ENCODE data around the gene SH2D4B.

The SH2D4B gene

DNA sequence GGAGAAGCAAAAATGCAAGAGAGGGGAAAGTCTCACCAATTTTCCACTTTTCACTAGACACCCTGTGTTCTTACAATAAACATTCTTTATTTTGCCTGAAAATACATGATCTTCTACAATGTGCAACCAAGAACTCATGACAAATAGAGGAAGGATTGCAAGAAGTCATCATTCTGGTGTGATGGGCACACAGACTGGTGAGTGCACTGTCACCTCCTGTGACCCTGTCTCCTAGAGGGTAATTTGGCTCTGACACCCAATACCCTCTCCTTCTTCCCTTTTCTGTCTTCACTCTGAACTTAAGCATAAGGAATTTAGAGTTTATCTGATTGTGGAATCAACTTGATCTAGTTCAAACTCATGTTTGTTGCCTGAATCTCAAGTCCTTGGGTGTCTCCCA is 153.7 kb downstream of the SH2D4B start:
- no peak for DNase-seq (ENCODE audit: low read depth)

DNA sequence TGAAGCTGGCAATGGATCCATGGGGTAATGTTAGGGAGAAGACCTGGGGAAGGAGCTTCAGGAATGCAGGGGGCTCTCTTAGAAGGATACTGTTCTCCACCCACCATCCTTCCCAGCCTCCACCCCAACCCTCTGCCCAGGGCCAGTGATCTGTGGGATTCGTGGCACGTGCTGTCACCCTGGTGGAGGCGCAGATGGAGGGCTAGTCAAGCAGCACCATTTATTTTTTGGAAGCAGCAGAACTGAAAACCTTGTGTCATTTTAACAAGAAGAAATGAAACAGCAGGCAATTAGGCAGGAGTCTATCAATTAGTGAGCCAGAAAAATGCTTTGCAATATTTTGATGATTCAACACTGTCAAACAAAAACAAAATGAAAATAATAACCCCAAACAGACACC is 155.9 kb downstream of the SH2D4B start:
- no peak for DNase-seq (ENCODE audit: low read depth)

DNA sequence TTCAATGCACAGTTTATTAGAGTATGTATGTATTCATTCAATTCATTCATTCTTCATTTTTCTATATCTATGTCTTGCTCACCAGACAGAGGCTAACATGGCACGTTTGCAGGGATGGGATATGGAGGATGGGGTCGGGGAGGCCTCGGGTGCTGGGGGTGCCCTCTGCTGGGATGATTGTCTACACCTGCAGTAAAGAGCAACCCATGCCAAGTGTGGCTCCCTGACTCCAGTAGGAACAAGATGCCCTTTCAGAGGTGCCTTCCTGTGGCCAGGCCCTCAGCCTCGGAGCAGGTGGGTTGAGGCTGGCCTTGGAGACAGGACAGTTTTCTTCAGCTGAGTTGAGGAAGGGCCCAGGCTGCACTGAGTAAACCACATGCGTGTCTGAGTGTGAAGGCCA is 157.2 kb downstream of the SH2D4B start:
- DNase-seq (ENCODE audit: low read depth) = no peak

Data from activated T-cell treated with anti-CD3 and anti-CD28 coated beads for 48 hours (primary cell).